Trophoblast cell (in vitro differentiated cells and primary cell): ENCODE data around the gene HHIP.

Source experiments
- DNase-seq, 2 donors: peaks; one replicate each; pipeline ENCODE4 v3.0.0-alpha.2; 2016
- H2AFZ ChIP-seq: 2 replicates; pipeline ENCODE4 v1.6.1; 2013; ENCODE audit warnings: low read length, moderate library complexity, mild to moderate bottlenecking; ENCODE audit not compliant: insufficient read depth, poor library complexity
- H2AK5ac ChIP-seq: 2 replicates; pipeline ENCODE4 v1.6.1; 2013; ENCODE audit warnings: mild to moderate bottlenecking, low read length
- H2BK120ac ChIP-seq: 2 replicates; pipeline ENCODE4 v1.6.1; 2013; ENCODE audit warnings: low read length, mild to moderate bottlenecking, moderate library complexity; ENCODE audit not compliant: insufficient read depth, poor library complexity
- H2BK12ac ChIP-seq: 2 replicates; pipeline ENCODE4 v1.6.1; 2013; ENCODE audit warnings: mild to moderate bottlenecking, low read length, moderate library complexity
- H2BK5ac ChIP-seq: 2 replicates; pipeline ENCODE4 v1.6.1; 2013; ENCODE audit warnings: low read length, low read depth, moderate library complexity, mild to moderate bottlenecking; ENCODE audit not compliant: poor library complexity
- H3K14ac ChIP-seq: 2 replicates; pipeline ENCODE4 v1.6.1; 2013; ENCODE audit warnings: mild to moderate bottlenecking, low read length
- H3K18ac ChIP-seq: 2 replicates; pipeline ENCODE4 v1.6.1; 2013; ENCODE audit warnings: mild to moderate bottlenecking, low read length
- H3K23ac ChIP-seq: 2 replicates; pipeline ENCODE4 v1.6.1; 2013; ENCODE audit warnings: low read length
- H3K27ac ChIP-seq: 2 replicates; pipeline ENCODE4 v1.5.1; 2013; ENCODE audit warnings: low read depth, mild to moderate bottlenecking, inconsistent platforms, low read length, moderate library complexity
- H3K27me3 ChIP-seq: 2 replicates; pipeline ENCODE4 v1.6.1; 2013; ENCODE audit warnings: inconsistent platforms, mild to moderate bottlenecking, low read length, moderate library complexity; ENCODE audit not compliant: insufficient read depth
- H3K36me3 ChIP-seq, 2 experiments: 1 replicate in 1 of 2; 2 replicates in 1 of 2; pipeline ENCODE4 v1.6.1; 2013; ENCODE audit warnings: low read length in 2 of 2, mild to moderate bottlenecking in 2 of 2, moderate library complexity in 1 of 2; ENCODE audit not compliant: insufficient read depth in 2 of 2, control insufficient read depth in 1 of 2
- H3K4ac ChIP-seq: 2 replicates; pipeline ENCODE4 v1.6.1; 2013; ENCODE audit warnings: low read depth, mild to moderate bottlenecking, low read length, moderate library complexity
- H3K4me1 ChIP-seq, 2 experiments: 1 replicate in 1 of 2; 2 replicates in 1 of 2; pipeline ENCODE4 v1.6.1; 2013; ENCODE audit warnings: low read length in 2 of 2, mild to moderate bottlenecking in 2 of 2, moderate library complexity in 1 of 2; ENCODE audit not compliant: insufficient read depth in 2 of 2, control insufficient read depth in 1 of 2
- H3K4me2 ChIP-seq: 2 replicates; pipeline ENCODE4 v1.6.1; 2013; ENCODE audit warnings: inconsistent platforms, mild to moderate bottlenecking, low read length, moderate library complexity
- H3K4me3 ChIP-seq: 2 replicates; pipeline ENCODE4 v1.5.1; 2013; ENCODE audit warnings: mild to moderate bottlenecking, low read depth, low read length, inconsistent platforms
- H3K79me1 ChIP-seq: one replicate; pipeline ENCODE4 v1.6.1; 2013; ENCODE audit warnings: low read length
- H3K79me2 ChIP-seq: 2 replicates; pipeline ENCODE4 v1.6.1; 2013; ENCODE audit warnings: low read length, mild to moderate bottlenecking; ENCODE audit not compliant: control insufficient read depth, insufficient read depth, poor library complexity
- H3K9ac ChIP-seq: 2 replicates; pipeline ENCODE4 v1.6.1; 2013; ENCODE audit warnings: mild to moderate bottlenecking, low read length
- H3K9me3 ChIP-seq: 2 replicates; pipeline ENCODE4 v1.6.1; 2013; ENCODE audit warnings: low read depth, mild to moderate bottlenecking, control low read depth, inconsistent platforms, low read length; ENCODE audit not compliant: insufficient read depth
- H4K12ac ChIP-seq: 2 replicates; pipeline ENCODE4 v1.6.1; 2013; ENCODE audit warnings: low read depth, mild to moderate bottlenecking, low read length, moderate library complexity
- H4K8ac ChIP-seq: 2 replicates; pipeline ENCODE4 v1.6.1; 2013; ENCODE audit warnings: low read depth, mild to moderate bottlenecking, low read length, moderate library complexity
- H4K91ac ChIP-seq: one replicate; pipeline ENCODE4 v1.6.1; 2013; ENCODE audit warnings: low read depth, mild to moderate bottlenecking, low read length, moderate library complexity
- WGBS: extraction: QIAGEN DNeasy Blood & Tissue Kit; methylation state at CpG from one replicate; pipeline ENCODE4 v1.1.7; 2013; ENCODE audit warnings: missing lambda C conversion rate; ENCODE audit not compliant: insufficient read length, insufficient coverage; ENCODE audit errors: extremely low coverage; 5-methylcytosine and 5-hydroxymethylcytosine counted together

HHIP gene

GRCh38 chr4:144681806-144682205 is 35.9 kb downstream of the HHIP start:
- Histone ChIP-seq H4K12ac (no peak overlapping the region), H4K8ac (no peak overlapping the region), H3K27me3 (no peaks in the 10 kb centered on the region), H2BK5ac (no peak overlapping the region), H3K14ac (no peak overlapping the region), H3K79me1 (no peaks in the 10 kb centered on the region), H3K79me2 (no peaks in the 10 kb centered on the region), H3K4ac (no peak overlapping the region), H3K9me3 (no peaks in the 10 kb centered on the region), H2AFZ (no peak overlapping the region), H3K9ac (no peak overlapping the region), H2BK120ac (no peak overlapping the region), H3K4me1 (no peaks in the 10 kb centered on the region), H2AK5ac (no peak overlapping the region), H3K4me2 (no peak overlapping the region), H2BK12ac (no peak overlapping the region), H3K27ac (no peak overlapping the region), H3K18ac (no peak overlapping the region), H3K4me3 (no peak overlapping the region), H4K91ac (no peak overlapping the region), H3K23ac (no peak overlapping the region), H3K36me3 (no peaks in the 10 kb centered on the region)
- WGBS, result no CpG with 5 or more reads among the region's 3 CpGs
- DNase-seq, result no peak

GRCh38 chr4:144683516-144683915 is 37.6 kb downstream of the HHIP start:
- Histone ChIP-seq H3K4ac (no peak overlapping the region), H2BK12ac (no peak overlapping the region), H3K18ac (no peak overlapping the region), H2AFZ (no peak overlapping the region), H3K4me3 (no peak overlapping the region), H3K36me3 (no peaks in the 10 kb centered on the region), H4K8ac (no peak overlapping the region), H2BK5ac (no peak overlapping the region), H3K23ac (no peak overlapping the region), H4K12ac (no peak overlapping the region), H4K91ac (no peak overlapping the region), H3K4me1 (no peaks in the 10 kb centered on the region), H3K4me2 (no peak overlapping the region), H2AK5ac (no peak overlapping the region), H3K79me1 (no peaks in the 10 kb centered on the region), H3K9me3 (no peaks in the 10 kb centered on the region), H3K79me2 (no peaks in the 10 kb centered on the region), H3K9ac (no peak overlapping the region), H3K14ac (no peak overlapping the region), H3K27ac (no peak overlapping the region), H2BK120ac (no peak overlapping the region), H3K27me3 (no peaks in the 10 kb centered on the region)
- no CpG with 5 or more reads among the region's 8 CpGs for WGBS
- no peak for DNase-seq

GRCh38 chr4:144685911-144686310 is 40.0 kb downstream of the HHIP start:
- H3K9me3 ChIP-seq, result no peaks in the 10 kb centered on the region
- no peaks in the 10 kb centered on the region for H3K79me2 ChIP-seq
- H3K9ac ChIP-seq, result no peak overlapping the region
- no peak overlapping the region for H2BK120ac ChIP-seq
- no peak overlapping the region for H3K18ac ChIP-seq
- no peak overlapping the region for H4K91ac ChIP-seq
- no peak overlapping the region for H3K4me3 ChIP-seq
- no peaks in the 10 kb centered on the region for H3K4me1 ChIP-seq
- H3K79me1 ChIP-seq, result no peaks in the 10 kb centered on the region
- H3K27ac ChIP-seq, result no peak overlapping the region
- H3K27me3 ChIP-seq, result no peaks in the 10 kb centered on the region
- H3K36me3 ChIP-seq, result no peaks in the 10 kb centered on the region
- no peak overlapping the region for H3K4me2 ChIP-seq
- no peak overlapping the region for H2AK5ac ChIP-seq
- no peak overlapping the region for H3K23ac ChIP-seq
- WGBS, result no CpG with 5 or more reads among the region's 3 CpGs
- no peak overlapping the region for H4K12ac ChIP-seq
- H3K14ac ChIP-seq, result no peak overlapping the region
- H2AFZ ChIP-seq, result no peak overlapping the region
- H2BK5ac ChIP-seq, result no peak overlapping the region
- no peak overlapping the region for H2BK12ac ChIP-seq
- no peak overlapping the region for H4K8ac ChIP-seq
- H3K4ac ChIP-seq, result no peak overlapping the region
- no peak for DNase-seq

DNA sequence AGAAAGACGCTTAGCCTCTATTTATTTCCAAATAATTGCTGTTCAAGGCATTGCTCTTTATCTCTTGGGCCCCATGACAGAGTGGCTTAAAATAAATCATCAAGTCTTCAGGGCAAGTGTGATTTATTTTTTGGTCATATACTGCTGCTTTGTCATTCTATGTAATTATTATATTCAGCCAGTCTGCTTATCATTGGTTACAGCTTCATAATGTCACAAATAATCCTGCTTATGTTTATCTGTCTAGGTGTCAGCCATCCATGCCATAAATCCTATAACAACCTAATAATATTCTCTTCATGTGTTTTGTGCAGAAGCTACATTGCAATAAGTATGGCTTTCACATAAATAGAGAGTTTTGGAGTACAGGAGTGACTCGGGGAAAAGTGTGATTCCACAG is 41.0 kb downstream of the HHIP start:
- Histone ChIP-seq H3K4me1 (no peaks in the 10 kb centered on the region), H2BK12ac (no peak overlapping the region), H3K27ac (no peak overlapping the region), H2AFZ (no peak overlapping the region), H3K9ac (no peak overlapping the region), H3K36me3 (no peaks in the 10 kb centered on the region), H4K91ac (no peak overlapping the region), H3K14ac (no peak overlapping the region), H2AK5ac (no peak overlapping the region), H3K9me3 (no peaks in the 10 kb centered on the region), H2BK5ac (no peak overlapping the region), H3K79me1 (no peaks in the 10 kb centered on the region), H3K79me2 (no peaks in the 10 kb centered on the region), H3K4ac (no peak overlapping the region), H3K18ac (no peak overlapping the region), H3K23ac (no peak overlapping the region), H2BK120ac (no peak overlapping the region), H3K4me3 (no peak overlapping the region), H4K12ac (no peak overlapping the region), H3K27me3 (no peaks in the 10 kb centered on the region), H4K8ac (no peak overlapping the region), H3K4me2 (no peak overlapping the region)
- WGBS, result no CpG with 5 or more reads among the region's 2 CpGs
- no peak for DNase-seq
